Measurements from ENCODE around the gene MYOD1. TPM values are rescaled to one million over a fixed set of nuclear protein-coding genes. Genes with fewer than 3 reads are reported as not detected.
A peak's percentile ranks its signal among the peaks of the same experiment; 100 is the strongest.

The MYOD1 gene
- polyA plus RNA-seq, 1 experiment: not detected

- ChIA-PET CTCF (no interaction called here), POLR2A (no interaction called here)
- no peak for TF ChIP-seq CTCF (IDR thresholded peaks at IDR 0.05; ENCODE audit: low read depth, low read length)
- Histone ChIP-seq H3K9me3 (ENCODE audit: control insufficient read depth, insufficient read depth, low read length) (no peaks in the 10 kb centered on the region), H3K4me3 (ENCODE audit: low read depth, low read length) (no peak overlapping the region), H3K27ac (ENCODE audit: low read depth, low read length) (no peak overlapping the region), H3K27me3 (ENCODE audit: control insufficient read depth, insufficient read depth, low read length) (peaks cover 40% of the 10 kb centered on the region)
- DNase-seq (ENCODE audit: low read depth, low spot score): no peak
Observed at GRCh38 chr11:17695454-17696441, 23.6 kb upstream of the MYOD1 start.

- no peak for DNase-seq (ENCODE audit: low read depth, low spot score)
- Histone ChIP-seq H3K27me3 (ENCODE audit: control insufficient read depth, insufficient read depth, low read length) (peaks cover 38% of the 10 kb centered on the region), H3K9me3 (ENCODE audit: control insufficient read depth, insufficient read depth, low read length) (no peaks in the 10 kb centered on the region), H3K27ac (ENCODE audit: low read depth, low read length) (no peak overlapping the region), H3K4me3 (ENCODE audit: low read depth, low read length) (no peak overlapping the region)
- TF ChIP-seq CTCF (IDR thresholded peaks at IDR 0.05; ENCODE audit: low read depth, low read length): no peak
- ChIA-PET POLR2A (no interaction called here), CTCF (no interaction called here)
Observed at GRCh38 chr11:17696741-17697140, 22.6 kb upstream of the MYOD1 start.

GRCh38 chr11:17697175-17697949 lies 22.0 kb upstream of the MYOD1 start:
- Histone ChIP-seq H3K27ac (ENCODE audit: low read depth, low read length) (no peak overlapping the region), H3K27me3 (ENCODE audit: control insufficient read depth, insufficient read depth, low read length) (peaks cover 38% of the 10 kb centered on the region), H3K9me3 (ENCODE audit: control insufficient read depth, insufficient read depth, low read length) (no peaks in the 10 kb centered on the region), H3K4me3 (ENCODE audit: low read depth, low read length) (no peak overlapping the region)
- ChIA-PET CTCF (no interaction called here), POLR2A (no interaction called here)
- TF ChIP-seq CTCF (IDR thresholded peaks at IDR 0.05; ENCODE audit: low read depth, low read length): no peak
- DNase-seq (ENCODE audit: low read depth, low spot score): no peak

- Histone ChIP-seq H3K27ac (ENCODE audit: low read depth, low read length) (peak overlapping the region; percentile 31), H3K9me3 (ENCODE audit: control insufficient read depth, insufficient read depth, low read length) (no peaks in the 10 kb centered on the region), H3K27me3 (ENCODE audit: control insufficient read depth, insufficient read depth, low read length) (peaks cover 28% of the 10 kb centered on the region), H3K4me3 (ENCODE audit: low read depth, low read length) (no peak overlapping the region)
- TF ChIP-seq CTCF (IDR thresholded peaks at IDR 0.05; ENCODE audit: low read depth, low read length): no peak
- ChIA-PET CTCF (interaction anchor here (1.1 kb wide), 1 partner anchor 101 kb away, joined by 6 read pairs; no protein-coding TSS in a partner anchor), POLR2A (no interaction called here)
- no peak for DNase-seq (ENCODE audit: low read depth, low spot score)
Observed at GRCh38 chr11:17699147-17700114, 19.9 kb upstream of the MYOD1 start.
